HG03520 (cell line): ENCODE results near the gene AIF1L.

Experiments used
- ATAC-seq: cut with Tn5 transposase; IDR thresholded peaks from one replicate; pipeline ENCODE4 v1.9.1; 2021; ENCODE audit warnings: mild to moderate bottlenecking, moderate library complexity; ENCODE audit not compliant: unreplicated experiment

Gene AIF1L

DNA sequence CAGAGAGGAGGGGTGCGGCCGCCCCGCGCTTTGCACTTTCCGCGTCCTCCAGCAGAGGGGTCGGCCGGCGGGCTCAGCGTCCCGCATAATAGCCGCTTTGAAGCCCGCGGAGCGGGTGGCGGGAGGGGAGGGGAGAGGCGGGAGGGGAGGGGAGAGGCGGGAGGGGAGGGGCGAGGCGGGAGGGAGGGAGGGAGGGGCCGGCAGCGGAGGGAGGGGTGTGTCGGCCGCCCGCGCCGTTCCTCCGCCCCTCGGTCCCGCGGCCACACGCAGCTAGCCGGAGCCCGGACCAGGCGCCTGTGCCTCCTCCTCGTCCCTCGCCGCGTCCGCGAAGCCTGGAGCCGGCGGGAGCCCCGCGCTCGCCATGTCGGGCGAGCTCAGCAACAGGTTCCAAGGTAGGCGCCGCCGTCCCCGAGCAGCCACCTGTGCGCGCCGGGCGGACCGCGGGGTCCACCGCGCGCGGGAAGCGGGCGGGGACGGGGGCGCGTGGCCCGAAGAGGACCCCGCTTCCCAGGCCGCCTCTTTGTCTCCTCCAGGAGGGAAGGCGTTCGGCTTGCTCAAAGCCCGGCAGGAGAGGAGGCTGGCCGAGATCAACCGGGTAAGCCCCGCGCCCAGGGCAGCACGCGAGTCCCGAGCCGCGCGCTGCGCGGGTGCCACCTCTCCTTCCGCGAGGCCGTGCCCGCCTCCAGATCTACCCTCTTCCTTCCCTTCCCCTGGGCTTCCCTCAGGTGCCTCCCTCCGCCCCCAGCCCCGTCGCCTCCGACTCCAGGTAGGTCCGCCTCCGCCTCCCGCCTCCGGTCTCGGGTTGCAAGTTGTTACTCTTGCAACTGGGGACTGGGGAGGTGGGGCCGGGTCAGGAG lies at the start of gene AIF1L:
TSS of gene AIF1L (plus strand) at position 263 of the 857 bp plus-strand sequence. CDS start at position 362, 99 bp downstream.
- ATAC-seq: no peak

DNA sequence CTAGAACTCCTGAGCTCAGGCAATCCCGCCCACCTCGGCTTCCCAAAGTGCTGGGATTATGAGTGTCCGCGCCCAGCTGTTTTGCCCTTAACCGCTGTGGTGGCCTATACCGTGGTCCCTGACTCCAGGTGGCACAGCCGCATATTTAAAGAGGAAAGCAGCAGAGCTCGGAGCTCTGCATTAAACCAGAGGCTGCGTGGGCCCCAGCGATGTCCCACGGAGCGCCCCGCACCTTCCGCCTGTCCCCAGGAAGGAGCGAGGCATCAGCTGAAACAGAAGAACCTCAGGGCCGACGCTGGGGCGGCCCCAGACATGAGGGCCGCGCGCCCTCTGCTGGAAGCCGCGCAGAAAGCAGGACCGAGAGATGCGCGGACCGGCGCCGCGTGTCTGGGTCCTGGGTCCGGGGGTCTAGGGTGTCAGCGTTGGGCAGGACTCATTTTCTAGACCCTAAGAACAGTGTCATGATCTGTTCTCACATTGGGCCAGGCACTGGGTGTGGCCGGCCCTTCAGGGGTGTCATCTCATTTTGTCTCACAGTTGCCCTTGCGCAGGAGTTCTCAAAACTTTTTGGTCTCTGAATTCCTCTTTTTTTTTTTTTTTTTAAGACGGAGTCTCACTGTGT lies 49.6 kb upstream of the AIF1L start:
- ATAC-seq: no peak

DNA sequence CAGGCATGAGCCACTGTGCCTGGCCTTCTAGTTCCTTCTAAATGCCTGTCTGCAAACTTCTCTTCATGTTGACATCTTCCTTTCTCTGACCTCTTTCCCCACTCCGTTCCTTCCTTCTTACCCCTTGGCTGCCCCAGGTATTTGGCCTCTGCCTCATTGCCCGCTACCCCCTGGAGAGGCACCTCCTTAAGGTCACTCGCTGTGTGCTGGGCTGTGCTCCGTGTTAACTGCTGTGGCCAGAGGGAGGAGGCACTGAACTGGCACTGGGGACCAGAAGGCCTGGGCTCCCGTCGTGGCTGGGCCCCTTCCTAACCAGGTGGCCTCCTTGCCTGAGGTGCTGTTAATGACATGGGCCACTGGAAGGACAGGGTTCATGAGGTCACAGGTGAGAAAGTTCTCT lies 48.0 kb upstream of the AIF1L start:
- no peak for ATAC-seq

DNA sequence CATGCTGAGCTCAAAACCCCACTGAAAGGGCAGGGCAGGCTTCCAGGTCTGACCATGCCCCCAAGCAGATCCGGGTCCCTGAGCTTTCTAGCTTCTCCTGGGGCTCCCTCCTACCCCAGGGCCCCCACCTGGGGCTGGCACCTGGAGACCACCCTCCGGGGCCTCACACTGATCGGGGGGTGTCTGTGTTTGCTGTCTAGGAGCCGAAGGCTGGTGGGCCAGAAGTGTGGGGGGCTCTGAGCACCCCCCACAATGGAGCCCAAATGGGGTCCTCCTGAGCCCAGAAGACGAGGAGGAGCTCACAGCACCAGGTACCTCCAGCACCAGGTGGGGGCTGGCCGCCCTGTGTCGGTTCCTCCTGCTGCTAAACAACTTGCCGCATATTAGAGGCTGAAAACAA lies 47.5 kb upstream of the AIF1L start:
- ATAC-seq: no peak

DNA sequence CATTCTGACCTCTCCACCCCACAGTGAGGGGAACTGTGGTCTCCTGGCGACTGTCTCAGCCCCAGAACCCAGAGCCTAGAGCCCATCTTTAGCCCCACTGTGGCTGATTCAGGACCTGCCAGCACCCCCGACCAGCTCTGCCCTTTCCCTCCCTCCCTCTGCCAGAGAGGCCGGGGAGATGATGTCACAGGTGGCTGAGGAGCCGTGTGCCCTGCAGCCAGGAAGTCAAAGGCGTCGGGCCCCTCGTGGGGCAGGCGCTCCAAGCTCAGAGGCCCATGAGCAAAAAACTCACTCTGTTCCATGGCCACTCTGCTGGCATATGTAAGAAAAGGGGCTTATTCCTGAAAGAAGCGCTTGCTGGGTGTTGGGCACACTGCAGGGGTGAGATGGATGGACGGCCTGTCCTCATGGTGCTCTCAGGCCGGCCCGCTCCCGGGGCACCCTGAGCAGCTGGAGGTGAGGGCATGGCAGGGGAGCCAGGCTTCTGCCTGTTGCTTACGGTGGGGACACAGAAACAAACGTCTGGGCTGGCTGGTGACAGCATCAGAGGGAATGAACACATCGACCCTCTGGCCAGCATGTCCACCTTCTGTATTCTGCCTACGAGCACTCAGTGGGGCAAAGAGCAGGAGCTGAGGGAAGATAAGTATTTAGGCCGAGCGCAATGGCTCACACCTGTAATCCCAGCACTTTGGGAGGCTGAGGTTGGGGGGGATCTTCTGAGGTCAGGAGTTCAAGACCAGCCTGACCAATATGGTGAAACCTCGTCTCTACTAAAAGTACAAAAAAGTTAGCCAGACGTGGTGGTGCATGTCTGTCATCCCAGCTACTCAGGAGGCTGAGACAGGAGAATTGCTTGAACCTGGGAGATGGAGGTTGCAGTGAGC lies 46.3 kb upstream of the AIF1L start:
- no peak for ATAC-seq

DNA sequence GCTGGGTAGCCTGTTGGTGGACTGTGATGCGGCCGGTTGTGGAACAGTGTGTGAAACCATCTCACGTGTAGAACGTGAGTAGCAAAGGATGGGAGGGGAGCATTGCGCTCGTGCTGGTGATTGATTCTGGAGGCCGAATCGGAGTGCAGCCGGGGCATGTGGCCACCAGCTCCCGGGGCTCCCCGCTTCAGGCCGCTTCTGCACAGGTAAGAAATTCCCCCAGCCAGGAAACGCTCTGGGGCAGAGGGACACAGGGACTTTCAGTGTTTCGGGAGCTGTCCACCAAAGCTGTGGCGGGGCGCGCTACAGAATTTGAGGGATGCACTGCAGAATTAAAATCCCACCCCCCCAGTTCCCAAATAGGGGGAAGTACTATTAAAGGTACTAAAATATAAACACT lies 45.5 kb upstream of the AIF1L start:
- no peak for ATAC-seq

DNA sequence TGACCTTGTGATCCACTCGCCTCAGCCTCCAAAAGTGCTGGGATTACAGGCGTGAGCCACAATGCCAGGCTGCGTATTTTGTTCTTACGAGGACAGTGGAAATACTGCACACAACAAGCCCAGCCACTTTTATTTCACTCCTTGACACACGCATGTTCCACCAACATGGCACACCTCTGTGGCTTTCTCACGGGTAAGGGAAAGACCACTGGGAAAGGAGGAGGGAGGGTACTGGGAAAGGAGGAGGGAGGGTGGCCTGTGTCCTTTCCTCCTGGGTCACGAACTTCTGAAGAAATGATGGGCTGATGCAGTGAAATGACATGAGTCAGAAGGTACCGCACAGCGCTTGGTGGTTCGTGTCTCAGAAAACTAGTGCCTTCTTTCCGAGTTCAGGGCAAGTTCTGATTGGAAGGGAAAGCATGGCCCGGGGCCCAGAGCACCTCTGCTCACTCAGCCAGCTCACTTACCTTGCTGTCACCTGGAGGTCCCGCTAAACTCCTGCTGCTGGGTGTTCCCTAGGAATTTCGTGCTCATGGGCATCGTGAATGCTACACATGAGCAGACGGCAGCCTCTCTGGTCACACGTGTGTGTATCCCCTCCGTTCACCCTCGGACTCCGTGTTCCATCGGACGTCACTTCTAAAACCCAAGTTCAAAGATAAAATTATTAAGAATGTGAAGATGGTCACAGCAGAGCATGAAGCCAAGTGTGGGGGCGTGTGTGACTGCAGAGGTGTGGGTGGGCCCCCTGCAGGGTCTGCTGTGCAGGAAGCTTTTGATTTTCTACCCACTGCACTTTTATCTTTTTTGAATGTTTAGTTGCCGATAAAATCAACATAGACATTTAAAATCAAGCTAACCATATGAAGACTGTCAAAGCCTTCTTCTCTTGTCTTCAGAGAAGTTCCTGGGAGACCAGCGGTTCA lies 44.5 kb upstream of the AIF1L start:
- ATAC-seq: no peak

DNA sequence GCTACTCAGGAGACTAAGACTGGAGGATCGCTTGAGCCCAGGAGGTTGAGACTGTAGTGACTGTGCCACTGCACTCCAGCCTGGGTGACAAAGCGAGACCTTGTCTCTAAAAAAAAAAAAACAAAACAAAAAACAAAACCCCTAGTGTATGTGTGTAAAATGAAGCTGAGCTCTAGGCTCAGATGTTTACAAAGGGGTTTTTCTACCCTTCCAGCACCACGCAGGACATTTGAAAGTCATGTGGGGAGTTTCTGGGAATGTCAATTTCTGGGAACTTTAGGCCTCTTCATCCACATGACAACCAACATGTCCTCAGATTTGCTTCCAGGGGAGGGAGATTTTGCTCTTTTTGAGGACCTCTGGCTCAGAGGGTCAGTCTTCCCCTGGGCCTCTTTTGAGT lies 42.4 kb upstream of the AIF1L start:
- no peak for ATAC-seq

DNA sequence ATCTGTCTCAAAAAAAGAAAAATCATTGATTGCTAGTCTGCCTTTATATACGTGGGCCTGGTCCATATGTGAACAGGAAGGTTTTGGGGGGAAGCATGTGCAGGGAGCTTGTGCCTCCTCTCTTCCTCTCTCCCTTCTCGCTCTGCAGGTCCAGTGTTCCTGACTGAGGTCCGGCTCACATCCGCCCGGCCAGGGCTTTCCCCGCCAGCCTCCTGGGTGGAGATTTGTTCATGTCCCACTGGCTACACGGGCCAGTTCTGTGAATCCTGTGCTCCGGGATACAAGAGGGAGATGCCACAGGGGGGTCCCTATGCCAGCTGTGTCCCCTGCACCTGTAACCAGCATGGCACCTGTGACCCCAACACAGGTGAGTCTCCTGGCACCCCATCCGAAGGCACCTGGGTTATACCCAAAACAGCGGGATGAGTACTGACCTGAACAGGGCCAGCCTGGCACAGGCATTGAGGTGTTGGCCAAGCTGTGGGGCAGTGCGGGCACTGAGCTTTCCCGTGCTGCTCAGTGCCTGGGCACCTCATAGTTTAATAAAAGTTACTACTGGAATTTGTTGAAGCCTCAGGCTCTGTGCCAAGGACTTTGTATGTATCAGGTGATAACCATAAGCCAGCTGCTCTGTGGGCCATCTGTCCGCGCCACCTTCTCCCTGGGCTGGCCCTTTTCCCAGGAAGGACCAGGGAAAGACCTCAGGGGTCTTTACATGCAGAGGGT lies 39.4 kb upstream of the AIF1L start:
- no peak for ATAC-seq

DNA sequence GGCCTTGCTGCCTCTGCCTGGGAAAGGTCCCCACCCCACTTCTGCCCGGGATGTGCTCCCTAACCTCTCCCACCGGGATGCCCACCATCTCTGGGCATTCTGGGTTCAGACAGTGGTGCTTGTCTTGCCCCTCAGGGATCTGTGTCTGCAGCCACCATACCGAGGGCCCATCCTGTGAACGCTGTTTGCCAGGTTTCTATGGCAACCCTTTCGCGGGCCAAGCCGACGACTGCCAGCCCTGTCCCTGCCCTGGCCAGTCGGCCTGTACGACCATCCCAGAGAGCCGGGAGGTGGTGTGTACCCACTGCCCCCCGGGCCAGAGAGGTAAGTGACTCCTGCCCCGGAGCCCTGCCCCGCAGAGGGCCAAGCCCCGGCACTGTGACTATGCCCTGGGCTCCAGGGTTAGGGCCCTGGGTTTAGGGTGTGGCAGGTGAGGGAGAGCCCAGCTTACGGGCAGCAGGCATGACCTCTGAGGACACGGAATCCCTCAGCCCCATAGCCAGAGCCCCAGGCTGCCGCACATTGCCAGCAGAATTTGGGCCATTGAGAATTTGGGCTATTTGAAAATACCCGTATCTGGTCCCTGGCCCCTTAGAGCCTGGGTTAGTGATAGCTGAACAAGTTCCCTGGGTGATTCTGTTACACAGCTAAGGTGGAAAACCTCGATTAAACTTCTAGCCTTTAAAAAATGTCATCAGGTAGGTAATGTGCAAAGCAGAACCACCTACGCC lies 35.3 kb upstream of the AIF1L start:
- ATAC-seq: no peak

DNA sequence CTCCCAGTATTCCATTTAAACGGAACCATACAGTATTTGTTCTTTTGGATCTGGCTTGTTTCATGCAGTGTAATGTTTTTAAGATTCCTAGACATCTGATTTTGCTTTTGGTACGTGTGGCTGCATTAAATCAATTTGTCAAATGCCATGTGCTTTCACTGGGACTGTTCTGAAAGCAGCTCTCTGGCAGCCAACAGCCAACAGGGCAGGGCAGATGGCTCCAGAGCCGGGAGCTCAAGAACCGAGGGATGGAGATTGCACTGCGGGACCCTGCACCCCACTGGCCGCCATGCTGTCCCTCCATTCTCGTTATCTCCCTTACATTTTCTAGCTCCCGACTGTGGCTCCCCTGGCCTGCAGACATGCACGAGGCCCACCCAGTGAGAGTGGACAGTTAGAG lies 33.4 kb upstream of the AIF1L start:
- ATAC-seq: no peak

DNA sequence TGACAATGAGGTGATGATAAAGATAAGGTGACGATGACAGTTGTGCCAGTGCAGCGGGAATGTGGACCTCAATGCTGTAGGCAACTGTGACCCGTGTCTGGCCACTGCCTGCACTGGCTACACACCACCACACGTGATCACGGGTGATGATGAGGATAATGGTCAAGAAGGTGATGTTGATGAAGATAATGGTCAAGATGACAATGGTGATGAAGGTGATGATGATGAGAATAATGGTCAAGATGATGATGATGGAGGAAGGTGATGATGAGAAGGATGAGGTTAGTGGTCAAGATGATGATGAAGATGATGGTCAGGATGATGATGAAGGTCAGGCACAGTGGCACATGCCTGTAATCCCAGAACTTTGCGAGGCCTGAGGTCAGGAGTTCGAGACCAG lies 30.7 kb upstream of the AIF1L start:
- no peak for ATAC-seq

DNA sequence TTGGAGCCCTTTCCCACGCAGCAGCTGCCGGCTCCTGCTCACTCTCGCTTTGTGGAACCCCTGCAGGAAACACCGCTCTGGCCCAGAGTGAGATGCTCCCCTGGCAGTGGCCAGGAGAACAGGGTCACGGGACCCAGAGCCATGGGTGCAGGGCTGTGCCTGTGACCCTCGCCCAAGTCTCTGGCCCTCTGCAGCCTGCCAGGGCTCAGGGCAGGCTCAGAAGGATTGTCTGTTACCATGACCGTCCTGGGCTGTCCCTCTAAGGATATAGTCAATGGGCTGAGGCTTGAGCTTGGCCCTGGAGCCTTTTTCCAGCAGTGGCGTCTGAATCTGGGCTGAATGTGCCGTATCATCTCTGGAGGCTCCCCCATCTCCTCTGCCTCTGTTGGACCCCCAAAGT lies 28.7 kb upstream of the AIF1L start:
- no peak for ATAC-seq

DNA sequence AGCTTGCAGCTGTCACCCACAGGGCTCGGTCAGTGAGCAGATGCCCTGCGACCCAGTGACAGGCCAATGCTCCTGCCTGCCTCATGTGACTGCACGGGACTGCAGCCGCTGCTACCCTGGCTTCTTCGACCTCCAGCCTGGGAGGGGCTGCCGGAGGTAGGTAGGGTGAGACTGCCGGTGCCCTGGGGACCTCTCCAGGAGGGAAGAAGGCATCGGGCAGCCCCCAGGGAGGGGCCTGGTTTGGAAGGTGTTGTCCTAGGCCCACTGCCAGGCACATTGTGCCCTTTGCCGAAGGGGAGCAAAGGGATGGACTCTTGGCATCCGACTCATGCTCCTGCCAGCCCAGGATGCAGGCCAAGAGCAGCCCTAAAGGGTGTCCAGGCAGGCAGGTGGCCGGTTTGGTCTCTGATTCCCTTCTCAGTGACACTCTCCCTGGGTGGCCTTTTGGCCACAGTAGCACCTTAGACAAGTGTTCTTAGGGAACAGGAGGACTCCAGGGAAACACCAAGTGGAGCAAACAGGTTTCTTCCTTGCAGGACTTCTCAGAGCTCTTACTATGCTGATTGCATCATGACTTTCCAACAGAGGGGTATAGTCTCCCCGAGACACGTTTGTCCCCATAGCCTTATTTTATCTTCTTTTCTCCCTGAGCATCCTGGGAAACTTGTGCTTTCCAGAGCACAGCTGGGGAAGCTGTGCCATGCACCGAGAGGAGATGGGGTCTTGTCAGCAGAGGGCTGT lies 28.1 kb upstream of the AIF1L start:
- no peak for ATAC-seq

DNA sequence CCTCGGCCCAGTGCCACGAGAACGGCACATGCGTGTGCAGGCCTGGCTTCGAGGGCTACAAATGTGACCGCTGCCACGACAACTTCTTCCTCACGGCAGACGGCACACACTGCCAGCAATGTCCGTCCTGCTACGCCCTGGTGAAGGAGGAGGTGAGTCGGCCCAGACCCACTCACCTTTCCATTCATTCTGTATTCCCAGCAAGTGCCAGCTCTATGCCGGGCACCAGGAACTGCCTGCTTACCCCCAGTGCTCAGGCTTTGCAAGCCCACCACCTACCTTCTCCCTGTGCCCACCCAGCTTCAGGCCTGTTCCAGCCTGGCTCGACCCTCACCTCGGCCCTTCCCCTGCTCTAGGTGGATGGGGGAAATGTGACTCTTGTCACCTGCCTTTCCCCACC lies 26.6 kb upstream of the AIF1L start:
- no peak for ATAC-seq

DNA sequence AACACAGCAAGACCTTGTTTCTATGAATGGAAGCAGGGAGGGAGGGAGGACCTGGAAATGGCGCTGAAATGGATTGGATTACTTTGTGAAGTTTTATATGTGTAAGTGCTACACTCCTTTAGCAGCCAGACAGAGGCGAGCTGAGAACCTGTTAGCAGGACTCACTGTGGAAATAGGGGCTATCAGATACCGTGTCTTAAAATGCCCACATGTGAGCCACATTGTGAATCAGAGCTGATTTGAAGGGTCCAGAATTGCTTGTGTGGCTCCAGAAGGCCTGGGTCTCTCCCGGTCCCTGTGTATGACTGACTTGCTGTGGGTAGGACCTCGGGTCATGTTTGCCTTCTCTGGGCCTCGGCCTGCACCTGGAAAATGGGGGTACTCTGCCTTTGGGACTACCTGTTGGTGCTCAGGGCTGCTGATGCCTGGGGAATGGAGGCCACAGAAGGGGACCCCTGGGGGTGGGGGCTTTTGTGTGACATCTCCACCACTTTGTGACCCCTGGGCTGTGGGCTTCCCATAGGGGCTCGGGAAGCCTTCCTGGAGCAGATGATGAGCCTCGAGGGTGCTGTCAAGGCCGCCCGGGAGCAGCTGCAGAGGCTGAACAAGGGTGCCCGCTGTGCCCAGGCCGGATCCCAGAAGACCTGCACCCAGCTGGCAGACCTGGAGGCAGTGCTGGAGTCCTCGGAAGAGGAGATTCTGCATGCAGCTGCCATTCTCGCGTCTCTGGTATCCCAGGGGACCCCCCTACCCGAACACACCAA lies 24.0 kb upstream of the AIF1L start:
- no peak for ATAC-seq

DNA sequence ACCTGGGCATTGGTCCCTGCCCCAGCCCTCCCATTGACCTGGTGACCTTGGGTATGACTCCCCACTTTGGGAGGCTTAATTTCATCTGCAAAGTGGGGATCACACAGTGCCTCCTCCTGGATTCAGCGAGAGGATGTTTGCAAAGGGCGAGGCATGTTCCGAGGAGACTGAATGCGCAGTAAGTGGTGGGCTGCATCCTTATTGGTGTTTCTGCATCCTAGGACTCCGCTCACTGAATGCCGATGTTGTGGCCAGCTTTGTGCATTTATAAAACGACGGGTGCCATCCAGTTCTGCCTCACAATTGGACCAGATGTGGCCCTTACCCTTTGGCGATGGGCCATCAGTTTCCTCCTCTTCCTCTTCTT lies 23.5 kb upstream of the AIF1L start:
- no peak for ATAC-seq
